SH-SY5Y (cell line): ENCODE measurements around the gene MTHFS.

Source experiments
- GATA2 ChIP-seq: IDR thresholded peaks from 2 replicates; pipeline ENCODE4 v1.6.1; 2011; ENCODE audit warnings: mild to moderate bottlenecking, low read depth, low read length
- GATA3 ChIP-seq: IDR thresholded peaks from 2 replicates; pipeline ENCODE4 v1.6.1; 2011; ENCODE audit warnings: low read depth, mild to moderate bottlenecking, low read length, moderate library complexity

DNA sequence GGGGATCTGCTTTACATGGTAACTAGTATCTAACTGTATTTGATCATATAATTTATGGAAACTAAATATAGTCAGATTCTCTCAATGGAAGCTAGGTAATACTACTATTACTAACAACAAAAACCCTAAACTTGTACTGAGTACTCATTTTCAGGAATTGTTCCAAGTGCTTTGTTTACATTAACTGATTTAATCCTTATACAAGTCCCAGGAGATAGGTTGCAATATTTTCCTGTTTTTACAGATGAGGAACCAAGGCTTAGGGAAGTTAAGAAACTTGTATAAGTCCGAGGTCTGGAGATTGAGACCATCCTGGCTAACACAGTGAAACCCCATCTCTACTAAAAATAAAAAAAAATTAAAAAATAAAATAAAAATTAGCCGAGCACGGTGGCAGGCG, 7.5 kb upstream of the MTHFS start:
- no peak for TF ChIP-seq GATA2
- no peak for TF ChIP-seq GATA3
